ENCODE results near the gene ERC1.

ERC1 gene

DNA sequence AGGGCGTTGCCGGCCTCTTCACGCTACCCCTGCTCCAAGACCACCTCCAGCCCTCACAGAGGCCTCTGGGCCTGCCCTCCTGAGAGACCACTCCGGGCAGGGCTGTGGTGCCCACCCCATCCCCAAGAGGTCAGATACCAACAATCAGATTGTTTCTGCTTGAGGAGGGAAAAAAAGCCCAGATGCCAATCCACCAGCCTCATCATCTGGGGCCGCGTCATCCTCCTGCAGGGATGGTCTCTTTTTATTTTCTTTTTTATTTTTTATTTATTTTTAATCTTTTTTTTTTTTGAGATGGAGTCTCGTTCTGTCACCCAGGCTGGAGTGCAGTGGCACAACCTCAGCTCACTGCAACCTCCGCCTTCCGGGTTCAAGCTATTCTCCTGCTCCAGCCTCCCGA, 510.0 kb downstream of the ERC1 start:
- DNase-seq: no peak

DNA sequence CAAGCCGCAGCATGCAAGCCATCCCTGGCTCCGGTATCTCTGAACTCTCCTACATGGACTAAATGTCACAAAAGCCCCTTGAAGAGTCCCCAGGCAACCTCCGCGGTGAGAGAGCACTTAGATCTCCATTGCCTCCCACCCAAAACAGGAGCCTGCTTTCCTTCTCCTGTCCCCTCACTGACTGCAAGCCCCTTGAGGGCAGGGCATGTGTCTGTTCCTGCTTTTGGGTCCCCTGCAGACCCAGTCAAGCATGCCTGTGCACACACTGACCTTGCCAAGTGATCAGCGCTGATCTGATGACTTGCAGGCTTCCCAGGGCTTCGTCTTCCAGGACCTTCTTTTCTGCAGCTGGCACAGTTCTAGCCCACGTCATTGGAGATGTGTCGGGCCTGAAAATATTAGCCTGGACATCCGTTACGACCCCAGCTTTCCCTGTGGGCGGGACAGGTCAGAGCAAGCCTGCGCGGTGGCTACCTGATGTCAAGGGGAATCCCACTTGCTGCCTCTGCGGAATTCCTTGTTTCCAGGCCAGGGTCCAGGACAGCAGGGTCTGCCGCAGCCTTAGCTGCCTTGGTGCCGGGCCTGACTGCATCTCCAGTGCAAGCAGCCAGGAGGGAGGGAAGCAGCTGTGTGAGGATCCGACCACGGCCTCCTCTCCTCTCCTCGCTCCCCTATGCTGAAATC, 510.8 kb downstream of the ERC1 start:
- DNase-seq: no peak

DNA sequence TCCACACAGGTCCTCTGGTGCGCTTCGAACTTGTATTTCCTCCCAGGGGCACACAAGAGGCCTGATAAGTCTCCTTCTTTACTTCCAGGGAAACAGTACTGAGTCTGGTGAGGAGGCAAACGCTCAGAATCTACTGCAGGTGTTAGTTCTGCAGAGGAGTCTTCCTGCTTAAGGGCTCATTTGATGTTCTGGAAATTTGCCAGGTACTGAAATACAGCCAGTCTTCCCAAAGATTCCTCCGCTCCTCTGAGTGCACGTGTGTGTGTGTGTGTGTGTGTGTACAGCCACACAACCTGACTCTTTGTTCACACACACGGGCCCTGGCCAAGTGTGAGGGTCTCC, 511.3 kb downstream of the ERC1 start:
- DNase-seq: no peak

DNA sequence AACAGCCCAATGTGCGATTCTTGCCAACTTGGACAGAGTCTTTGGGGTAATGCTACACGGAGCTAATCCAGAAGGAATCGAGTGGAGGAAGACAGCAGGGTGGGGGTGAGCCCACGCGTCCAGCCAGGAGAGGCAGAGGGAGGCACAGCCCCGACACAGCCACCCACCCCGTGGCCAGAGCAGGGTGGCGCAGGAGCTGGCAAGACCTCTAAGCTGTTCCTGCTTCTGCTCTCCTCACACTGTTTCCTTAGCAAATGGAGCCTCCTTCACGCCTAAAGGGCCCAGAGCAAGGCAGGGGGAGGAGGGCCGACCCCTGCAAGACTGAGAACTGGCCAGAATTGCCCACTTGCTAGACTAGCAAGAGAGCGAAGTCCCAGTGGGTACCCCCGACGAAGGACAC, 511.8 kb downstream of the ERC1 start:
- DNase-seq: no peak

DNA sequence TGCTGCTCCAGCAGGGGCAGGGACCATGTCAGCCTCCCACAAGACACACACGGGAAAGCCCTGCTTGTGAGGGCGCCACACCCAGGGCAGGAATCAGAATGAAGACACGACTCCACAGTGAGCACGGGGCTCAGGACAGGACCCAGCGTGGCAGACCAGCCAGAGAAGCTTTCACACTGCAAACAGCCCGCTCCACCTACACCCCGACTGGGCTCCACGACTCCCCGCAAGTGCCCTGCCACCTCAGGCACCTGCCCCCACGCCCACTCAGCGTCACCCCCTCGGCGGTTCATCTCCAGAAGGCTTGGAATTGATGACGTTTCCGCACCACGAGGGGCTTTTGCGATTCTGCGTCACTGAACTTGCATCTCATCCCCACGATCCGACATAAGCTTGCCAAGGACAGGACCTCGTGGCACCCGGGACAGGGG, 512.3 kb downstream of the ERC1 start:
- DNase-seq: no peak

DNA sequence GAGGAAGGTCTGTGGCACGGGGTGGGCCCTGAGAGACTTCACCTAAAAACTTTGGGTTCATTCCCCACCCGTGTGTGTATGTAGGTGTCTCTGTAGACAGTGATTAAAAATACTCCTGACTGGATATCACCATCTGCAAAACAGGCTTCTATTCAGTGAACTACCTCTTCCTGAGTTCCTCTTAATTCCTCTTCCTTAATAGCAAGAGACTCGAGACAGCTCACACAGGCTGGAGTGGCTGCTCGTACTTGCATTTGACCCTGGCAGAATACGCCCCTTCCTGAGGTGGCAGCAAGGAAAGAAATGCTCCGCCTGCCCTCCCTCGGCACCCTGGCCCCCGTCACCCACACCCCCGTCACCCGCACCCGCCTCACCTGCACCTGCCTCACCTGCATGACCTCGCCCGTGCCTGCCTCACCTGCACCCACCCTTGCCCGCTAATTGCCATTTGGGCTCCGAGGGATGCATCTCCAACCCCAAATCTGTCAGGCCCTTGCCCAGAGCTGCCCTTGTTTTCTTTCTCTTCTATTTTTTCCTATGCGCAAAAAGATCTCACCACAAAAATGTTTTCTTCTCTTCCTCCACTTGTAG, 513.4 kb downstream of the ERC1 start:
- DNase-seq: no peak

DNA sequence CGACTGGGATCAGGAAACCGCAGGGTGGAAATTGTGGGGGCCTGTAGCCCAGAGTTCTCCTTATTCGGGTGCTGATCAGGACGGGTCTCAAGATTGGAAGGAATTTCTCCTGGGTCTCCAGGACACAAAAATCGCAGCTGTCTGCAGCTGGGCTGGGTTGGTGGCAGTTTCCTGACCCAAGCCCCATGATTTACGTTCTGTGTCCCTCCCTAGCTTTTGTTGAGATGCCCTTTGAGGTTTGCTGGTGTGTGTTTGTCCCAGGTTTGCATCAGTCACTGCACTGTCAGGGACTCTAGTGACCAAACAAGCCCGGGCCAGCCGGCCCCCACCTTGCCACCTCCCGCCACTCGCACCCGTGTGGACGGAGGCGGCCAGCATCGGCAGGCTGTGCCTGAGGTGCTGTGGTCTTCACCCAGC, 513.9 kb downstream of the ERC1 start:
- DNase-seq: no peak

DNA sequence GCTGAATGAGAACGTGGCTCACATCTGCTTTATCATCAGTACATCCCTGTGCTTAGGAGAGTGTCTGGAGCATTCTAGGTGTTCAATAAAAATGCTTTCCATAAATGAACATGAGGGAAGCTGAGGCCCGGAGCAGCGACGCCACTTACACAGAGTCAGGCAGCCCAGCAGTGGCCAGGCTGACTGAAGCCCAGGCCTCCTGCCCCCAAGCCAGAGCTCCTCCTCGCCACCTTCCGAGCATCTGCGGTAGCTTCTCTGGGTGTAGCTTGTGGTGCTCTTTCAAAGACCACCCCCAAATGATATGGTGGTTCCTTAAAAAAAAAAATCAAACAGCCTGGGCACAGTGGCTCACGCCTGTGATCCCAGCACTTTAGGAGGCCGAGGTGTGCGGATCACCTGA, 514.6 kb downstream of the ERC1 start:
- DNase-seq: no peak

DNA sequence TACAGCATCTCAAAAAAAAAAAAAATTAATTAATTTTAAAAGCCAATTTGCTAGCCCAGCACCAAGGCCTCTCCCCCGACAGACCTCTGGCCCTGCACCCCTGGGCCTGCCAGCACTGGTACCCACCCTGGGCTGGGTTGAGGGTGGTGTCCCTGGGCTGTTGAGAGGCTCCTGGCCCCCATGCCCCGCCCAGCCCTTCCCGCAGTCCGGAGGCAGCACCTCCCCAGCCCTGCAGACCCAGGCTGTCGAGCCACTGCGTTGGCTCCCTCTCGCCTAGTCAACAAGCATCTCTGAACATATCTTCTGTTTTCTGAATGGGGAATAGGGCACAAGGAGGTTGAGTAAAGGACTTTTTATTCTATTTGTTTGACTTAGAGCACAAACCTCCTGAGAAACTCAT, 516.3 kb downstream of the ERC1 start:
- DNase-seq: no peak

DNA sequence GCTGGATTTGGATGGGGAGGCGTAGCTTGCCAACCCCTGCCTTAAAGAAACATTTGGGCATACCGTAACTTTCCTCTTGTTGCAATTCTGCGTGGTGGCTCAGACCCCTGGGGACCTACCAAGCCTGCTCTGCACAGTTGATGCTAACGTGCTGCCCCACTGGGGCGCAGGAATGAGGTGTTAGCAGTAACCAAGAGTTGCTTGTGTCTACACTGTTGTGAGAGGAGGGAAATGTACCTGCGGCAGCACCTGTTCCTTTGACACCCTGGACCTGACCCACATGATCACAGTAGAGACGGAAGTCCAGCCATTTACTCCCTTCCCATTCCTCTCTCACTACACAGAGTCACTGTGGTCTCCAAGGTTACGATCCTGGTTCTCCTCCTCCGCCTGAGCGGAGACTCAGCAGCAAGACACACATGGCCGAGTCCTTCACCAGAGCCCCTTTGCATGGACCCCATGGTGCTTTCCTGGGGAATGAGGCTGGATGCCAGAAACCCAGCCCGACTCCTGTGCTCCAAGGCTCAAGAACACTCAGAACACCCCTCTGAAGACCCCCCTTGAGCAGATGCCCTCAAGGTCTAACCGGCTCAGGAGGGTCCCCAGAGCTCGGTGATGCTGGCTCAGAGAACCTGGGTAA, 518.5 kb downstream of the ERC1 start:
- no peak for DNase-seq

DNA sequence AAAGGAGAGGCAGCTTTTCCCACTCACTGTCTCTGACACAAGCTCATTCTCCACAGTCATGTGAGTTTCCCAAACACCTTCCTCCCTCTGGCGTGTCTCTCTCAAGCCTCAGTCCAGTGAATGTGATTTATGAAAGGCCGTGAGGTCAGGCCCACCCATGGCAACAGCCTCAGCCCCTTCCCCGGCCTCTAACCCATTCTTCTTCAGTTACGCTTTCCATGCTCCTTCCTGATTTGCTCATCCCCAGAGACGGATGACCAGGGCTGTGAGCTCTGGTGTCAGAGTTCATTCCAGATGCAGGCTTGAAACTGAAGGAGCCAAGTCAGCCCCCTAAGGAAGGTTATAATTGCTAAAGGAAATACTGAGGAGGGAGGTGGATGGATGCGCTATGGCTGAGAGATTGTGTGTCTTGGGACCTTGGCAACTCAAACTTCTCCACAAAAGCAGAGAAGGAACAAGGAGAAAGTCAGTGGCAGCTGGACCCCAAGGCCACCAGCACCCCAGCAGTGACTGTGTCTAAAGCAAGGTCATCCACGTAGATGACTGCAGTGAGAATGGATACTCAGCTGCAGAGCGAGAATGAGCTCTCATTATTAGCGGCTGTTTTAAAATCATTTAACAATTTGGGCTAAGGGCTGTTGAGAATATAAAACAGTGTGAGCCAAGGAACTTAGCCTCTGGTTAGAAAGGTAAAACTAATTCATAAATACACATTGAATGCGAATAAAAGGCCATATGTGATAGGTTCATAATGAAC, 519.2 kb downstream of the ERC1 start:
- DNase-seq: no peak

DNA sequence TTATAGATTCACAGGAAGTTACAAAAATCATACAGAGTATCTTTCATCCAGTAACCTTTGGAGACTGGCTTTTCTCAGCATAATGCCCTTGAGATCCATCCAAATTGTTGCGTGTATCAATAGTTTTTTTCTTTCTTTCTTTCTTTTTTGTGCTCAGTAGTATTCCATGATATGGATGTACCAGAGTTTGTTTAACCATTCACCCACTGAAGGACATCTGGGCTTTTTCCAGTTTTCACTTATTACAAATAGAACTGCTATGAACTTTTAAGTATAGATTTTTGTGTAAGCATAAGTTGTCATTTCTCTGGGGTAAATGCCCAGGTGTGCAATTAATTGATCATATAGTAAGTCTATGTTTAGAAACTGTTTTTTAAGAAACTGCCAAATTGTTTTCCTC, 524.0 kb downstream of the ERC1 start:
- no peak for DNase-seq

DNA sequence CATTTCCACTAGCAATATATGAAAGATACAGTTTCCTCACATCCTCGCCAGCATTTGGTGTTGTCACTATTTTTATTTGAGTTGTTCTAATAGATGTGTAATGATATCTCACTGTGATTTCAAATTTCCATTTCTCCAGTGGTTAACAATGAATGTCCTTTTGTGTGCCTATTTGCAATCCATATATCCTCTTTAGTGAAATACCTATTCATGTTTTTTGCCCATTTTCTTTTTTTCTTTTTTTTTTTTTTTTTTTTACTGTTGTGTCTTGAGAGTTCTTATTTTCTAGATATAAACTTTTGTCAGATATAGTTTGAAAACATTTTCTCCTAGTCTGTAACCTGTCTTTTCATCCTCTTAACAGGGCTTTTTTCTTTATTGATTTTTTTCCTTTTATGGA, 524.4 kb downstream of the ERC1 start:
- DNase-seq: no peak

DNA sequence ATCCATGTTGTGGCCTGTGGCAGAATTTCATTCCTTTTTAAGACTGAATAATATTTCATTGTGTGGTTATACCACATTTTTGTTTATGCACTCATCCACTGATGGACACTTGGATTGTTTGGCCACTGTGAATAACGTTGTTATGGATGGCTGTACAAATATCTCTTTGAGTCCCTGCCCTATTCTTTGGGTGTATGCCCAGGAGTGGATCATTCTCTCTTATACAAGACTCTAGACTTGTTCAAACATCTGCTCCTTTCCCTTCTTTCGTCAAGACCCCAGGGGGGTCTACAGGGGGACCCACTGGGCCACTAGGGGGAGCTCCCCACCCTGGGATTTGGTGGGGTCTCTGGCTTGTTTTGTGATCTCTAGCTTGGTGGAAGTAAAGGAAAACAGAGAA, 526.0 kb downstream of the ERC1 start:
- DNase-seq: no peak

DNA sequence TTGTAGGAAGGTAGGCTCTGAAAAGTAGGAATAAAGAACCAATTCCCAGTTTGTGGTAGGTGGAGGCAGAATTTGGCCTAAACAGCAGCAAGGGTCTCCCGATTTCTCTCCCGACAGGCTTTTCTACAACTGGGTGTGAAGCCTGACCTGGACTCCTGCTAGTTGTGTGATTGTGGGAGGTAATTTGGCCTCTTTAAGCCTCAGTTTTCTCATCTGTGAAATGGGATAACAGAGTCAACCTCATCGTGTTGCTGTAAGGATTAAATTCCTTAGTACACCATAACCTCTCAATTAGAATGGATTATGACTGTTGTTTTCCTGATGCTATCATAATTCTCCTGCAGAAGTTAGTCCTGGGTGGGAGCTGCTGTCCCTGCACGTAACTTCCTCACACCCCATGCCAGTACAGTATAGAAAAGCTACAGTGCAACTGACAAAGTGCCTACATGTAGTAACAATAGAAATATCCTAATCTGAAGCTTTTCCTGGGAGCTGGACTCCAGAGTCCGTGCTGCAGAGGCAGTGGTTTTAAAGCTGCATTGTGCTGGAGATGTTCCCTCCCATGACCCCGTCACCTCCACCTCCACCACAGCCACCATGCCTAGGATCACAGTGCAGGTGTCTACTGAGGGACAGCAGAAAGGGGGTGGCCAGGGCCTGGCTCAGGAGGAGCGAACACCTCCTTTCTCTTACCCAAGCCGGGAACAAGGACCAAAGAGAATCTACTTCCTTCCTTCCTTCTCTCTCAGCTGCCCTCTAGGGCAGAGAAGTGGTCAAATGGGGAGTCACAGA, 526.9 kb downstream of the ERC1 start:
- DNase-seq: no peak

DNA sequence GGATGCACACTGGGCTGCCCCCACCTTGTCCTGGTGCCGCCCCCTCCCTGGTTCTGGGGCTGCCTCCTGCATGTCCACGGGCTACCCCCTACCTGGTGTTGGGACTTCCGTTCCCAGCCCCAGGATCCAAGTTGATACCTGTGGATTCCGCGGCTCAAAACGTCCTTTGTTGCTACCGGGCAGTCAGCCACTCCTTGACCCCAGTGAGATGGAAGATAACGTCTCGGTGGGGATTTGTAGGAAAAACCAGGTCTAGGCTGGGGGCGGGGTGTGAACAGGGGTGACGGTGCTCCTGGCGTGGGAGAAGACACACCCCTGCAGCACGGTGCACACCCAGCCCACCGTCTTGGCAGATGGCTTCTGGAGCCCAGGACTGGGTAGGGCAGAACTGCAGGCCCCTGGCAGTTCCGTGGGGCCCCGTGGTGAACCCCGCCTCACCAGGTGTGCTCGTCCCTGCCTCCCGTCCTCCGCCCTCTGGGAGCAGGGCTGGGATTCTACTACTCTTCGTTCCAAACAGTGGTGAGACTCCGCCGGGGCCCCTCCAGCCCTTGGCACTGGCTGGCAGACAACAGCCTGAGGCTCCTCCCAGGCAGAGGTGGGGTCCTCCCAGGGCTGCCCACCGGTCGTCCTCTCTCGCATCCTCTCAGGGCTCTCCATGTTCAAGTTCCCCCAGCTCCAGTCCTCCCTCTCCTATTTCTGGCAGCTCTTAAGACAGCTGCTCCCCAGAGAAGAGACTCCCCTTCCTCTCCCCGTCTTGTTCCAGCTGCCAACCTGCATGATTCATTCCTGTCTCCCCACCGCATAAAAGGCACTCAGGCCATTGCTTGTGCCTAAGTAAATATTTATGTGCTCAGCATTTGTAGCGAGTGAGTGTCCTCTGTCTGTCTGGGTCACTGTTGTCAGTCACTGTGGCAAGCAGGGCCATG, 527.8 kb downstream of the ERC1 start:
- DNase-seq: no peak

DNA sequence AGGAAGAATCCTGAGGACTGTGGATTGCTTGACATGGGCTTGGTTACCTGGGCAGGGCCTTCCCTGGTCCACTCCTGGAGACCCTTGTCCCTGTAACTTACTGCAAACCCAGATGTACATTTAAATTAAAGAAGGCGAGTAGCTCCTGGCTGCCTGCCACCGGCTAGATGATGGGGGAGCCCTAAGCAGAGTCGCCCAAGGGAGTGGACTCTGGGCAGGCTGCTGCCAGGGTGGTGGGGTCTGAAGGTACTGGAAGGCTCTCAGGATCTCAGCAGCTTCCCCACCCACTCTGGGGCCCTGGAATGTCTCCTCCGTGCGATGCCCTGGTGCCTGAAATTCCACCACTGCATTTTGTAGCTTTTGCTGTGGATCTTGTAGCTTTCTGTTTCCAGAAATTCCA, 528.6 kb downstream of the ERC1 start:
- DNase-seq: no peak

DNA sequence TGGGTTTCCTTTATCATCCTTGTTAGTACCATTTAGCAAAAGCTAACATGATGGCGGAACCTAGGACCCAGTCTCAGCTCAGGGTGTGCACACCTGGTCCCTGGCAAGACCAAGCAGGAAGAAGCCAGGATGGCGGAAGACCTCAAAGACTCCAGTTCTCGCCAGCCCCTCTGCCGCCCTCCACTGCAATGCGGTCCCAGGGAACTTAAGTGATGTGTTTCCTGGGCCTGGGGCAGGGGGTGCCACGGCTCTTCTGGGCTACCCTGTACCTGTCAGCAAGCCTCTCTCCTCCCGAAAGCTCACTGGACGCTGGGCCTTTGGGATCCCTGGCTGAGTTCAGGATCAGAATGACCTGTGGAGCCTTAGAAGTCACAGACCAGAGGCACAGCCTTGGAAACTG, 532.0 kb downstream of the ERC1 start:
- no peak for DNase-seq

DNA sequence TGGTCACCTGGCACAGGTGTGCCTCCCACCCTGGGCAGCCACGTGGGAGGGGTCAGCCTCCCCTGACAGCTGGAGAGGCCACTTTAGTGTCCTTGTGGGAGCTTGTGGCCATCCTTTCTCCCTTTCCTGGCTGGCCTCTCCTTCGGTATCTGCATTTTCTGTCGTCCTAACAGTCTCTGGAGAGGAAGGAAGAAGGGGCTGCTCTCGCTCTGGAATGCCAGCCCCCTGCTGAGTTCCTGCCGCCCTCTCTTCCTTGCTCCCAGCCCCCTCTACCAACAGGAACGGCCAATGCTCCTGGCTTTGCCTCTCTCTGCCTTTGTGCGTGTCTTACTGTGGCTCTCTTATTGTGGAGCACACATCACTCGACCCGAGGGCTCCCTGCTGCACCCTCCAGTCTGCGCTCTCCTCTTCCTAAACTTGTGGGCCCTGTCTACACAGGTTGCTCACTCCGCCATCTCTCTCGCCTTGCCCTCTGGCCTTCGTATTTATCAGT, 532.6 kb downstream of the ERC1 start:
- DNase-seq: no peak

DNA sequence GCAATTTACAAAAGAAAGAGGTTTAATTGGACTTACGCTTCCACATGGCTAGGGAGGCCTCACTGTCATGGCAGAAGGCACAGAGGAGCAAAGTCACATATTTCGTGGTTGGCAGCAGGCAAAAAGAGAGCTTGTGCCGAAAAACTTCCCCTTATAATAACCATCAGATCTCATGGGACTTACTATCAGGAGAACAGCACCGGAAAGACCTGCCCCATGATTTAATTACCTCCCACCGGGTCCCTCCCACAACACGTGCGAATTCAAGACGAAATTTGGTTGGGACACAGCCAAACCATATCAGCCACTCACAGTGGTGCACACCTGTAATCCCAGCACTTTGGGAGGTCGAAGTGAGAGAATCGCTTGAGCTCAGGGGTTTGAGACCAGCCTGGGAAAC, 534.8 kb downstream of the ERC1 start:
- DNase-seq: no peak

DNA sequence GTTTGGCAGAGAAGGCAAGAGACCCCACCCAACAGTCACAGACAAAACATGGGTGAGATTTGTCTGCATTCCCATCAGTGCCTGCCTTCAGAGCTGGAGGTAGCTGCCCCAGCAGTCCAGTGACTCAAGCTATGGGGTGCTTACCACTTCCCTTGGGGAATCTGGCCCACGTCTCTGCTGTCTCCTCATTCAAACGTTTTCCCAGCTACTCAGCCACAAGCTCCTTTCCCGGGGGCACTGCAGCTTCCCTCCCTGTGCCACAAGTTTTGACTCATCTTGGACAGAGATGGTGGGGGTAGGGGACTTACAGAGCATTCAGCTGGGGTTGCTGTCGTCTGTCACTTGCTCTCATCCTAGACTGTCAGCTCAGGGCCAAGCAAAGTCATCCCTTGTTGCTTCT, 536.8 kb downstream of the ERC1 start:
- DNase-seq: no peak

DNA sequence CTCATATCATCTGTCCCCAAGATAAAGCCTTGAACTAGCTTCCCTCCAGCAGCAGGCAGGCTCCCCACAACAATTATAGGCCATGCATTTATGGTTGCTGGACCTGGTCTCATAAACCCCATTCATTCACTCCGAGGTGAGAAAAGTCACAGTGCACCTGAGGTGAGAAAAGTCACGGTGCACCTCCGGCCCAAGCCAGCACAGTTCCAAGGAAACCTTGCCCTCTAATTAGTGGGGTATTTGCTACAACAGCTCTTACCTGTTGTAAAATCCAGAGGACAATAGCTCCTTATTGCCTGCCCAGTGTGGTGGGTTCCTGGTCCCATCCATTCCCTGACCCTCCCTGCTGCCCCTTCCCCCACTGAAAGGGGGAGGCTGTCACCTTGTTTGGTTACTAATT, 537.8 kb downstream of the ERC1 start:
- DNase-seq: no peak
